Left lung (tissue), 10 donors: Measurements from ENCODE around the gene UCHL1. TPM values are rescaled to one million over a fixed set of nuclear protein-coding genes. Genes with fewer than 3 reads are reported as not detected.

Experiments
- ATAC-seq: fragments of 200-7000 bp; cut with Tn5 transposase; one replicate; pipeline ENCODE4 v1.9.1; 2020; ENCODE audit warnings: moderate library complexity
- DNase-seq, 4 donors: peaks; one replicate each; pipeline ENCODE4 v3.0.0-alpha.2; 2013 to 2020
- H3K27ac ChIP-seq, 2 donors: fragments of 200-600 bp; sonication (generic) in 1 of 2; one replicate each; pipeline versions ENCODE4 v1.5.0 to v1.8.0; 2020 to 2021
- H3K27me3 ChIP-seq, 2 donors: fragments of 200-600 bp; sonication (generic) in 1 of 2; one replicate each; pipeline versions ENCODE4 v1.5.0 to v1.8.0; 2020 to 2021
- H3K36me3 ChIP-seq, 2 donors: fragments of 200-600 bp; sonication (generic) in 1 of 2; one replicate each; pipeline versions ENCODE4 v1.5.0 to v1.8.0; 2020 to 2021
- H3K4me1 ChIP-seq, 2 donors: fragments of 200-600 bp; one replicate each; pipeline ENCODE4 v1.8.0; 2021
- H3K4me3 ChIP-seq, 2 donors: fragments of 200-600 bp; sonication (generic) in 1 of 2; one replicate each; pipeline versions ENCODE4 v1.5.0 to v1.8.0; 2020 to 2021; ENCODE audit warnings: mild to moderate bottlenecking in 1 of 2
- H3K9me3 ChIP-seq, 2 donors: fragments of 200-600 bp; sonication (generic) in 1 of 2; one replicate each; pipeline versions ENCODE4 v1.5.0 to v1.8.0; 2020 to 2021
- intact Hi-C, 2 donors: fragments of 100-400 bp; cut with DNase I; formaldehyde crosslinking; loops; one replicate each; pipeline versions ENCODE4 v1.11.2 to v1.14.2; 2022
- polyA plus RNA-seq, 6 donors: library from polyadenylated mRNA; unstranded; fragments of 120-200 nt; gene quantifications; one replicate each; pipeline ENCODE4 v1.2.1, GENCODE V29; 2013; ENCODE audit not compliant: insufficient read length in 6 of 6
- total RNA-seq, 2 donors: library from RNA; stranded (reverse); fragmentation: NEBNext Ultra II Directional; extraction: Animal tissue kit (Norgen Biotek cat#: 25700); gene quantifications; one replicate each; pipeline ENCODE4 v1.2.1, GENCODE V29; 2021
- TF ChIP-seq, protein P1 (sequence below), 2 donors: fragments of 200-600 bp; sonication (generic) in 1 of 2; IDR thresholded peaks; one replicate each; pipeline versions ENCODE4 v1.5.0 to v1.8.0; 2021; ENCODE audit warnings: antibody characterized with exemption in 2 of 2
- donor health status: DM: no; HTN: yes; CAD: no.
- donor health status: DM: no; HTN: no; CAD: no.

The UCHL1 gene
- total and polyA plus RNA-seq, 8 donors: 12.3 to 31.6 (median 16.4) TPM

DNA sequence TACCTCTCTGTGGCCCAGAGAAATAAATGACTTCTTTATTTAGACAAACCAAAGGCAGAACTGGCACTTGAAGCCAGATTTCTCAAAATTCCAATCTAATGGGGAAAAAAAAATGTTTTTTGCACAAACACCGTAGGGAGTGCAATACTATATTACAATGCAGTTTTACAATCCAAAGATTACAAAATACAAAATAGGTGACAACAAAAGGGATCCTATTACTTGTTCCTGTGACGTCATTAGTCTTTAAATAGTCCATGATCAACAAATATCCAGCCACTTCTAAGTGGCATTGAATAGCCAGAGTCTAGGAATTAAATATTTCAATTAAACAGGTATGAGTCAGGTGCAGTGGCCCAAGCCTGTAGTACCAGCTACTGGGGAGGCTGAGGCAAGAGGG is 39.4 kb upstream of the UCHL1 start:
- no peaks in the 10 kb centered on the region for H3K36me3 ChIP-seq
- peaks cover 6 to 44% of the 10 kb centered on the region in 2 donors for H3K4me1 ChIP-seq
- intact Hi-C loops: no loop called here
- TF ChIP-seq, protein P1, sequence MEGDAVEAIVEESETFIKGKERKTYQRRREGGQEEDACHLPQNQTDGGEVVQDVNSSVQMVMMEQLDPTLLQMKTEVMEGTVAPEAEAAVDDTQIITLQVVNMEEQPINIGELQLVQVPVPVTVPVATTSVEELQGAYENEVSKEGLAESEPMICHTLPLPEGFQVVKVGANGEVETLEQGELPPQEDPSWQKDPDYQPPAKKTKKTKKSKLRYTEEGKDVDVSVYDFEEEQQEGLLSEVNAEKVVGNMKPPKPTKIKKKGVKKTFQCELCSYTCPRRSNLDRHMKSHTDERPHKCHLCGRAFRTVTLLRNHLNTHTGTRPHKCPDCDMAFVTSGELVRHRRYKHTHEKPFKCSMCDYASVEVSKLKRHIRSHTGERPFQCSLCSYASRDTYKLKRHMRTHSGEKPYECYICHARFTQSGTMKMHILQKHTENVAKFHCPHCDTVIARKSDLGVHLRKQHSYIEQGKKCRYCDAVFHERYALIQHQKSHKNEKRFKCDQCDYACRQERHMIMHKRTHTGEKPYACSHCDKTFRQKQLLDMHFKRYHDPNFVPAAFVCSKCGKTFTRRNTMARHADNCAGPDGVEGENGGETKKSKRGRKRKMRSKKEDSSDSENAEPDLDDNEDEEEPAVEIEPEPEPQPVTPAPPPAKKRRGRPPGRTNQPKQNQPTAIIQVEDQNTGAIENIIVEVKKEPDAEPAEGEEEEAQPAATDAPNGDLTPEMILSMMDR (IDR thresholded peaks at IDR 0.05): no peak
- H3K9me3 ChIP-seq: no peaks in the 10 kb centered on the region
- peaks cover 0 to 54% of the 10 kb centered on the region in 2 donors for H3K27me3 ChIP-seq
- DNase-seq (no peak), ATAC-seq (no peak)
- H3K4me3 ChIP-seq: no peak overlapping the region
- H3K27ac ChIP-seq: no peak overlapping the region

DNA sequence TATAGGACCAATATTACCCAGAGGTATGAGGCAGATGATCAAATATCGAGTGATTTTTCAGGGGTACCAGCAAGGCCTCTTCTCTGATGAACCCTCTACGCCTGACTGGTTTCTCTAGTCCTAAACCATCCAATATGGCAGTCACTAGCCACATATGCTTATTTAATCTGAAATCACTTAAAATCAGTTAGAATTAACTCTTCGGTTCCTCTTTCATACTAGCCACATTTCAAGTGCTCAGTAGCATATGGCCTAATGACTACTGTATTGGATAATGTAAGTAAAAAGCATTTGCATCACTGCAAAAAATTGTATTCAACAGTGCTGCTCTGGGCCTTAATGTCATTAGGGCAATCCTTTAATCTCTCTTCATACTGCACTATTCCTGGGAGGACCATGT is 38.0 kb upstream of the UCHL1 start:
- Histone ChIP-seq H3K36me3 (no peaks in the 10 kb centered on the region), H3K27ac (no peak overlapping the region), H3K4me3 (no peak overlapping the region), H3K27me3 (peaks cover 0 to 41% of the 10 kb centered on the region in 2 donors), H3K9me3 (no peaks in the 10 kb centered on the region), H3K4me1 (peaks cover 6 to 31% of the 10 kb centered on the region in 2 donors)
- DNase-seq (no peak), ATAC-seq (no peak)
- TF ChIP-seq, protein P1 (IDR thresholded peaks at IDR 0.05): no peak
- intact Hi-C loops: no loop called here

DNA sequence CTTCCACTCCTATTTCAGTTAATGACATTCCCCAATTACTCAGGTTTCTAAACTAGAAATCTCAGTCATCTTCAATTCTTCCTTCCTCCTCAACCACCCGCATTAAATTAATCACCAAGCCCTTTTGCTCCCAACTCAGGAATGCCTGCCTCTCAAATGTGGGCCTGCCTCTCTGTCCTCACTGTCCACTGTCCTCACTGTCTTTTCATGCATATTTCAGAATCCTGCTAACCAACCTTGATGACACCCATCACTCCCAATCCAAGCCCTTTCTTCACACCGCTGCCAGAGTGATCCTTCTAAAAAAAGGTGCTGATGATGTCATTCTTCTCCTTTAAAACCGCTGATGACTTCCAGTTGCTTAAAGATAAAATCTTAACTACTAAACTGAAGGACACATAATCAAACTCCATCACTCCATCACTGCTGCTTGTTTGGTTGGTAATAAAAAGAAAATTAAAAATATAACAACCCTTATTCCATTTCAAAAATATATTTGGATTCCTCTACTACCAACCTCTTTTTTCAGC is 37.2 kb upstream of the UCHL1 start:
- DNase-seq (no peak), ATAC-seq (no peak)
- intact Hi-C loops: no loop called here
- TF ChIP-seq, protein P1 (IDR thresholded peaks at IDR 0.05): no peak
- no peak overlapping the region for H3K27ac ChIP-seq
- H3K4me3 ChIP-seq: no peak overlapping the region
- peaks cover 0 to 33% of the 10 kb centered on the region in 2 donors for H3K27me3 ChIP-seq
- H3K9me3 ChIP-seq: no peaks in the 10 kb centered on the region
- H3K36me3 ChIP-seq: no peaks in the 10 kb centered on the region
- H3K4me1 ChIP-seq: peaks cover 6 to 25% of the 10 kb centered on the region in 2 donors

DNA sequence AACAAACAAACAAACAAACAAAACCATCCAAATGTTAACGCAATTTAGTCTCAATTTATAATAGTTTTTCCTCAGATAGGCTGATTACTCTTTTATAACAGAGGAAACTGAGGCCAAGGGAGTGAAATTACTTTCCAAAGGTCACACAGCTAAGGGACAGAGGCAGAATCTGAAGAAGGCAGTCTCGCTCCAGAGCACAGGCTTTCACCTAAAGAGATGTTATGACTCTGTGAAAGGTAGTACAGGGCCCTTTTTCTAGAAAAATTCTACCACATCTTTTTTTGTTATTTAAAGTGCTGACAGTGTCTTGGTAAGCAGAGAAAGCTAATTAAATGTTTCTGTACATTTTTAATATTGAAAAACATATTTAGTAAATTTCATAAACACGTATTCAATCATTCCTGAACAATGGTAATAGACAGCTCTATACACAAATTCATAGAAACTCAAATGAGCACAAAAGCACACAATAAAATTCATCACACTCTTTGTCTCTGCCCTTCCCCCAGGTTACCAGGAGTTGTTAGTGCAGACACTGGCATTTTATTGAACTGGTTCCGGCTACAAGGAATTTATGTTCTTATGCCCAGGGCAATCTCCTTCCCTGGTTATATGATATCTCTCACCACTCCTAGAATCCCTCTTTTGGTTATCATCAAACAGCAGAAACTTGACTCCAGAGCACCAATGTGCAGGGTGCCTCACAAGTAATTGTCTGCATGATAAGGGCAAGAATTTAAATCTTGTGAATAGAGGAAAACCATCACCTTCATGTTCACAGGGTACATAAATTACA is 34.7 kb upstream of the UCHL1 start:
- Histone ChIP-seq H3K27me3 (peaks cover 0 to 8% of the 10 kb centered on the region in 2 donors), H3K27ac (no peak overlapping the region), H3K9me3 (no peaks in the 10 kb centered on the region), H3K4me1 (peaks cover 0 to 3% of the 10 kb centered on the region in 2 donors), H3K36me3 (no peaks in the 10 kb centered on the region), H3K4me3 (no peak overlapping the region)
- intact Hi-C loops: no loop called here
- TF ChIP-seq, protein P1 (IDR thresholded peaks at IDR 0.05): no peak
- ATAC-seq (no peak), DNase-seq (no peak)

DNA sequence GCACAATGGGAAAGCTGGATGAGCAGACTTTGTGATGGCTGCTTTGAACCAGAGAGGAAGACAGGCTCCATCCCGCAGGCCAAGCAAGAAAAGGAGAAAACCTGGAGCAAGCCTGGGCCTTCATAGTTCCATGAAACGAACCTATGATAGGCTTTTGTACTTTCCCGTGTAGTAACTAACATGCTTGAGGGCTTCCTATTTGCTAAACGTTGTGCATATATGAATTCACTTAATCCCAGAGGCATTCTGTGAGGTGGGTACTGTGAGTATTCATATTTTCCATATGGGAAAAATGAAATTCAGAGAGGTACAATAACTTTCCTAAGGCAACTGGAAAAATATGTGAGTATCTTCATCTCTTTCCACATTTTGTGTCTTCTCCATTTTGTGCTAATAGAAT is 28.8 kb upstream of the UCHL1 start:
- Histone ChIP-seq H3K4me1 (no peaks in the 10 kb centered on the region), H3K27me3 (no peaks in the 10 kb centered on the region), H3K9me3 (no peaks in the 10 kb centered on the region), H3K36me3 (no peaks in the 10 kb centered on the region), H3K27ac (no peak overlapping the region), H3K4me3 (no peak overlapping the region)
- ATAC-seq (no peak), DNase-seq (no peak)
- intact Hi-C loops: no loop called here
- TF ChIP-seq, protein P1 (IDR thresholded peaks at IDR 0.05): no peak
